GM18498 (cell line): Measurements from ENCODE around the gene GSG1.
"Not testable (repeated sequence)": the region's sequence is repeated elsewhere in the genome, so short reads cannot be mapped to it uniquely, and the experiment has no call there.

Experiments
- ATAC-seq: cut with Tn5 transposase; IDR thresholded peaks from one replicate; pipeline ENCODE4 v1.9.1; 2021; ENCODE audit warnings: mild to moderate bottlenecking, moderate library complexity; ENCODE audit not compliant: unreplicated experiment

GSG1 gene

DNA sequence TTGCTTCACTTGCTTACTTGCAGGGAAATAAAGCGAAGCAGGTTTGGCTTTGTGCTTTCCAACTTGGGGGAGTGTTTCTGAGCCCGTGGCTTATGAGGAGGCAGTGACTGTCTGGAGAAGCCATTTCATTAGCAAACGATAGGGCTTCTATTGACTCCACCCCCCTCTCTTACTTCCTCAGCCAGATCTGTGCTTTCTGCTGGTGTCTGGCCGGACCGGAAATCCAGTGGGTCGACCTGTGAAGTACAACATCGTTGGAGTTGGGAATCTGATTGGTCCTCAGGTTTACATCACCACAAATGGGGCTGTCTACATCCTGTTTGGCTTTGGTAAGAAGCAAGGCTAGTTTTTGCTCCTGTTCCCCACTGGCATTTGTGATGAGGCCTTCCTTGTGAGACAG lies 37.0 kb downstream of the GSG1 start:
- no peak for ATAC-seq

DNA sequence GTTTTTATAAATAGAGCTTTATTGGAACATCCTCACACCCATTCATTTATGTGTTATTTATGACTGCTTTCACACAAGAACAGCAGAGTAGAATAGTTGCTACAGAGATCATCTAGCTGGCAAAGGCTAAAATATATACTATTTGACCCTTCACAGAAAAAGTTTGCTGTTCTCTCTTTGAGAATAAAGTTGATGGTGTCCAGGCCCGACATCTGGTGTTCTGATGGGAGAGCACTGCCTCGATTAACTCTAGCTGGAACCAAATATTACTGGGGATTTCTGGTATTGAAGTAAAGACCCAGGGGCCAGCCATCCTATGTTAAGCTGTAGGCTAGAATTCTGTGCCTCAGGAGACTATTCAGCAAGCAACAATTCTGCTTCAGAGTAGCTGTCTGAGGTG lies 37.5 kb downstream of the GSG1 start:
- ATAC-seq = no peak

DNA sequence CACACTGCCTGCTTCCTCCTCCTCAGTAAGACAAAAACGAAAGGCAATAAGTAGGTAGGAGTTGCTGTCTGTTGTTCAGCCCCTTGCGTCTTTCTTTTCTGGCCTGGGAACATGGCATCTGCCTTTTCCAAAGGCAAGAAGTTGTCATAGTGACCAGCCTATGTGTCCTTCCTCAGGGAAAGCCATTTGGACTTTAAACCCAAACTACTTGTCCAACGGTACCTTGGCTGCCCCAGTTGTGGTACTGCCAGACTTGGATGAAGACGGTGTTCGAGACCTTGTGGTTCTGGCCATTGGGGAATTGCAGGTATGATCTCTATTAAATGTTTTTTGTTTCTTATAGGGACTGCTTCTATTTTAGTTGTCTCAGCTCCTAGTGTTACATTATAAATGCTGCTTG lies 40.8 kb downstream of the GSG1 start:
- no peak for ATAC-seq

DNA sequence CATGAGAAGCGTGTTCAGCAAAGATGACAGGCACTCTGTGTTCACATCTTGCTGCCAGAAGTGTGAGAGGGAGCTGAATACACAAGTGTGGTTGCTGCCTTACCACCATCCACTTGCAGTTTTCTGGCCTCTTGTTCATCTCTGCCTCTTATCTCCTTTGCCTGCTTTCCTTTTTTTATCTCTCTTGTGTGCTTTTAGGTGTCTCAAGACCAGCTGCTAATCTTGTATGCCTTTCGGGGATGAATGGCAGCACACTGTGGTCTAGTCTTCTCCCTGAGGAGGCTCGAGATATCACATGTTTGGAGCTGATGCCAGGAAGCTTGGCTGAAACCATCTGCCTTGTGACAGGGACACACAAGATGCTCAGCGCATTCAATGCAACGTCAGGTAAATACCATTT lies 42.1 kb downstream of the GSG1 start:
- no peak for ATAC-seq

DNA sequence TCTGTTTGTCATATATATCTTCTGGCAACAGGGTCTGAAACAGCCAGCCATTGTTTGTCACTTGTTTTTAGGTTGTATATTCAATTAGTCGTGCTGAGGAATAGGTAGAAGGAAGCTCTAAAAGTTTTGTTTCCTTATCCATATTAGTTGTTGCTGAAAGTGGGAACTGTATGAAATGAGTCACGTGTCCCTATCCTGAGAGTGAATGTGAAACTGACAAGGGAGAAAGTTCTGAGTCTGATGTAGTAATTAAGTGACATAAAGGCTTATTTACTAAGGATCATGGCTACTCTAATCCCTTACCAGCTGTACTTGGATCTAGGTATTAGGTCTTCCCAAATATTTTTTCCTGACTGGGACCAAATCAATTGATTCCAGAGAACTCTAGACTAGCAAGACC lies 42.9 kb downstream of the GSG1 start:
- ATAC-seq = no peak

DNA sequence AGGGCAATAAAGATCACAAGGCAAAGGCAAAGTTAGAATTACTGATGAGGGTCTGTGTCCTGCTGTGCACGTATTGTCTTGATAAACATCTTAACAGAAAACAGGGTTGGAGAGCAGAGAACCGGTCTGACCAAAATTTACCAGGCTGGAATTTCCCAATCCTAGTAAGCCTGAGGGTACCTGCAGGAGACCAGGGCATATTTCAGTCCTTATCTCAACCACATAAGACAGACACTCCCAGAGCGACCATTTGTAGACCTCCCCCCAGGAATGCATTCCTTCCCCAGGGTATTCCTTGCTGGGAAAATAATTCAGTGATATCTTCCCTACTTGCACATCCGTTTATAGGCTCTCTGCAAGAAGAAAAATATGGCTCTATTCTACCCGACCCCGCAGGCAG lies 49.9 kb downstream of the GSG1 start:
- ATAC-seq = not testable (repeated sequence)

DNA sequence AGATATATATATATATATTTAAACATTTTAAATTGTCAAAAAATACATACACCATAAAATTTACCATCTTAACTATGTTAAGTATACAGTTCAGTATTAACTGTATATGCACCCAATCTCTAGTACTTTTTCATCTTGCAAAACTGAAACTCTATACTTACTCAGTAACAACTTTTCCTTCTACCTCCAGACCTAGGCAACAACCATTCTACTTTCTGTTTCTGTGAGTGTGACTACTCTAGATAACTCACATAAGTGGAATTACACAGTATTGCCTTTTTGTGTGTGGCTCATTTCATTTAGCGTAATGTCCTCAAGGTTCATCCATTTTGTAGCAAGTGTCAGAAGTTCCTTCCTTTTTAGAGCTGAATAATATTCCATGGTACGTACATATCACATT lies 51.0 kb downstream of the GSG1 start:
- no peak for ATAC-seq

DNA sequence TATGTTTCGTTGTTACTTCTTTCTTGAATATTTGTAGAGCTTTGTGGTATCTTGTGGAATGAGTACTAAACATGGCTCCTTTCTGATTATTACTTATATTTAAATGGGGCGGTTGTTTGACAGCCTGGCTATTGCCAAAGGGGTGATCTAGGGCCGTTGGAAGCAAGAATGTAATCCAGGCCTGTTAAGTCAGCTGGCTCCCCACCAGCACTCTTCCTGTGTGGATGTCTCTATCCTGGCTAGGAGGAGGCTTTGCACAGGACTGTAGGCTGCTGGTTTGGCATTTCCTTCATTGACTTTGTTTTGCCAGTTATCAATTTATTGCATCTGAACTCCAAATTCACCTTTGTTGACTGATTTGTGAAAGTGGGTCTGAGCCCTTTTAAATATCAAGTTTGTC lies 53.7 kb downstream of the GSG1 start:
- ATAC-seq = no peak

DNA sequence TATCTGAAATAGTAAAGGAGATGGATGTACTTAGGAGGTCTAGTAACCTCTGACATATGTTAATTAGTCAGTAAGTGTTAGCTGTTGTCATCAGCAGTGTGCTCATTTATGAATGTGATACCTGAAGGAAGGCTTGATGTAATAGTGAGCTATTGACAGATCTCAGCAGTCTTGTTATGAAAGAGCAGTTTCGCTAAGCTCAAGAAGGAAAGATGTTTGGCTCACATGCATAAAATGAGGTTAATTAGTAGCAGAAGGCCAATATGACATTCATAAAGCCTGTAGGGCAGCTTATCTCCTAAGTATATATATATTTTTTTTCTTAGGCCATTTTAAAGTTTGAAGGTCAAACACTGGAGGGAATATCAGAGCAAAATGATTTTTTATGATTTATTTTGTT lies 56.5 kb downstream of the GSG1 start:
- ATAC-seq = no peak

DNA sequence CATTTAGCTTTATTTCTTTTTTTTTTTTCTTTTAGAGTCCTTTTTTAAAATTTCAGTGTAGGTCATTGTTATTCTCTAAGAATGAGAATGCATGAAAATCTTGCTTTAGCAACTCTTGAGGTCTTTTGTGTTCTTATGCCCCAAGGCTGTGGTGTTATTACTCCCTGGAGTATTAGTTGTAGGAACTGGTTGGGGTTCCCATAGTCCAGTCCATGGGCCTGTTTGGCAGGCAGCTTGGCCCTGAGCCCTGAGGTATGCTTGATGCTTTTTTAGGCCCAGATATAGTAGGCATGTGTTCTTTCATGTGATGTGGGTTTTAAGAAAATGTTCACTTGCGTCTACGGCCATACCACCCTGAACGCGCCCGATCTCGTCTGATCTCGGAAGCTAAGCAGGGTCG lies 57.7 kb downstream of the GSG1 start:
- ATAC-seq = no peak

DNA sequence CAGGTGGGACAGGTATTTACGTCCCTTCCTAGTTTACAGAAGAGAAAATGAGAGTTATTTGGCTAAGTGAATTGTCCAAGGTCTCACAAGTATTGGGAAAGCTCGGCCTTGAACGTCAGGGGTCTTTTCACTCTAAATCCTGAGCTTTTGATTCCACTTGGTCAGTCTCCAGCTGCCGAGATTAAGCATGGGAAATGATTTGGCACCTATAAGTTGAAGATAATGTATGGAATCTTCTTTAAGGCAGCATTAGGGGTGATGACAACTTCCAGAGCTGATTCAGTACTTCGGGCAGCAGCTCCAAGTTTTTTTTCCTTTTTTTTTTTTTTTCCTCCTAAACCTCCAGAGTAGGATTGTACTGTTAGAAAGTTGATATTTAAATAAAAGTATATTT lies 58.6 kb downstream of the GSG1 start:
- no peak for ATAC-seq

DNA sequence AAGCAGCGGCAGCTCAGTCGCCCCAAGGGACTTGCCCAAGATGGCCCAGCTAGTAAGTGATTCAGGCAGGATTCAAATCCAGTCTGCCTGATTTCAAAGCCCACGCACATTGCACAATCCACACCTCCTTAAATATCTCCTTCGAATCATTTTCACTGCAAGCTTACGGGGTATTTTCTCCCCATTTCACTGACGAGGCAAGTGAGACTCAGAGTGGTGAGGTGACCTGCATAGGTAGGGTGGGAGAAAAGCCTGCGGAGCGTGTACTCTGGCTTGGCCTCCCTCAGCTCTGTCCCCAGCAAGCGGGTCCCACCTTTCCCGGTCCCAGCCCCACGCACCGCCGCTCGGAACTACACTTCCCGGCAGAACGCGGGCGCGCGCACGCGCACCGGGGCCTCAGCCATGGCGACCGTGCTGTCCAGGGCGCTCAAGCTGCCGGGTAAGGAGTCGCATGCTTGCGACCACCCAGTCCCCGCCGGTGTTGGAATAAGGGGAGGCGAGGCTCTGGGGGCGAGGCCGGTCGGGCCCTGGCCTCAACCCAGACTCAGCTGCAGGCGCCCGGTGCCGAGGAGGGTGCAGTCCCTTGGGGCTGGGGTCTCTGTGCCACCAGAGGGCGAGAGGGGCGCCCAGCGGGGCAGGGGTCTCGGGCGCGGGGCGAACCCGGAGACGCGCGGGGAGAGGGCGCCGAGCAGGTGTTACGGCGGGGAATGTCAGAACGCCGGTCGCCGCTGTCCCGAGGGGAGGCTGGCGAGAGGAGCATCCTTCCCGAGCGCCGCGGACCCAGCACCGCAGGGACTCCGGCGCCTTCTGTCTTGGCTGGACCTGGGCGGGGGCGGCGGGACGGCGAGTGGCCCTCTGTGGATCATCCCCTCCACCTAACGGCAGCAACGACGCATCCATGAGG lies 59.2 kb downstream of the GSG1 start, which contains the start of gene FAM234B:
Gene FAM234B, plus strand, starts transcription at position 380 of the 904 bp plus-strand sequence. Its CDS starts 23 bp downstream, at position 403.
- peak; percentile 95 for ATAC-seq

DNA sequence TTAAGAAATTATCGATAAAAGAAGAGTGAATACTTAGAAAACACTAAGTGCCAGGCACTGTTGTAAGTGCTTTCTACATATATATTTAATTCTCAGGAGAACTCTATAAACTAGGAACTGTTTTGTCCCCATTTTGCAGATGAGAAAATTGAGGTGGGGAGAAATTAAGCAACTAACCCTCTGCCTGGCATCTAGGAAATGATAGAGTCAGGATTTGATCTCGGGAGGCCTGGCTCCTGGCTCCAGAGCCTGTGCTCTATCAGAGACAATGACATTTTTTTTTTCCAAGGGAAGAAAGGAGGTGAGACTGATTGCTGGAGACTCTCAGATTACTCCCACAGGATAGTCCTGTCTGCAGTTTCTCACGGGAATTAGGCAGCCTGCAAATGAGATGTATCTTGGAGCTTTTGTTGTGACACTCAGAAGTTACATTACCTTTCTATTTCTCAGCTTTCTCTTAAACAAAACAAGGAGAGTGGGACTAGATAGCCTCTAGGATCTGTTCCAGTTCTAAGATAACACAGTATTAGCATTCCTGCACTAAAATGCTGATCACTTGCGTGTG lies 60.7 kb downstream of the GSG1 start:
- no peak for ATAC-seq

DNA sequence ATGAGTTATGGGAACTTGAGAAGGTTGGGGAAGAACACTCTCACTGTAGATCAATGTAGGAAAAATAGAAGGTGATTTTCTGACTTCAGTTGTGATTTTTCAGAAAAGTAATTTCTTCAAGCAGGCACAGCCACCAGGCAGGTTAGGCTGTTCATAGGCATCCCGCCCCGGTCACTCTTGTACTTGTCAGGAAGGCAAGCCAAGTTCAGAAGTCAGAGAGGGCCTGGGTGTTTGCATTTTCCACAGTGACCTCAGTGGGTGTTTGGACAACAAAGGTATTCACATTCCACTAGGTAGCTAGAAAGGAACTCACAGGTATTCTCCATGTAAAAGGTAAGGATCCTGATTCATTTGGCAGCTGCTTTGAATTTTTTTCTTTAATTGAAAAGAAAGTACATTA lies 62.2 kb downstream of the GSG1 start:
- ATAC-seq = no peak

DNA sequence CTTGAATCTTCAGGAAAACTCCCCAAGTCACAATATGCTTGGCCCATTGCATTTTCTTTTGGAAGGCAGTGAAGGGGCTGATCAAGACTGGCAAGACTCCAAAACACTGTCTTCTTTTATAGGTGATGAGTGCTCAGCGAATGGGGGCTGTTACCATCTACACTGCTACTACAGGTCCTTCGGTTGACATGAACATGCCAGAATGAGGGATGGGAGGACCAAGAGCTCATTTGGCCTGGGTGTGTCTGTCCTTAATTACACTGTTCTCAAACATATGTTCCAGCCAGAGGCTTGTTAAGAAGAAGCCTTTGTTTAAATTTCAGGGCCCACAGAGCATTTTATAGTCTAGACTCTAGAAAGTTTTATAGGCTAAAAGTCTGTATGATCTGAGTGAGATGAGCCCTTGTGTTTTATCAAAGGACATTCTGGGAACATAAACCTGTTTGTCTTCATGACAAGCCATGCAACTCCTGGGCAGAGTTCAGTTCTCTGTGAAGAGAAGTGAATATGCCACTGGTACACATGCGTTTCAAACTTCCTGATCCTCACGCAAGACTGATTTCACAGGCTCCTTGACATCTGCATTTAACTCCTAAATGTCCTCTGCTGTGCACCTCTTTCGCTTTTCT lies 64.0 kb downstream of the GSG1 start:
- no peak for ATAC-seq

DNA sequence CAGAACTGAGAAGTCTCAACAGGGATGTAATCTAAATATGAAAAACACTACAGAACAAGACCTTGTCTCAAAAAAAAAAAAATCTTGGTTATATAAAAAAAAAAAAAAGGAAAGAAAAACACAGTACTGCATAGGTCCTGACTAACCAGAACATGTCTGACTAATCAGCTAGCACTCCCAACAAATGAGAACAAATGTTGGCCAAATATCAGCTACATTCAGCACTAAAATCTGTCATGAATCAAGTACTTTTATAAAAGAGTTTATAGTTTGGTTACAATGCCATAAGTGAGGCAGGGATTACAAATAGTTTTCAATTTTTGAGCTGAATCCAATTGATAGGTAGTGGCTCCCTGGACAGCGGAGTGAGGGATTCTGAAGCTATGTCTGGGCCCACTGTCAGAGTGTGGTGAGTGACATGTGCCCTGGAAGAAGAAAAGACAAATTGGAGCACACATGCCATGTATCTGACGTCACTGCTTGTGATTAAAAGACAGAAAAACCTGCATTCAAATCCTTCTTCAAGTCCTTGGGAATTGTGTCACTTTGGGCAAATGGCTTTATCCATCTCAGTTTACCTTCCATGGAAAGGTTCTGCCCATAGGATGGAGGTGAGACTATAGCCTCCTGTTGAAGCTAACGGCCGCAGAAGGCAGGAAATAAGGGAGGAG lies 64.8 kb downstream of the GSG1 start:
- no peak for ATAC-seq

DNA sequence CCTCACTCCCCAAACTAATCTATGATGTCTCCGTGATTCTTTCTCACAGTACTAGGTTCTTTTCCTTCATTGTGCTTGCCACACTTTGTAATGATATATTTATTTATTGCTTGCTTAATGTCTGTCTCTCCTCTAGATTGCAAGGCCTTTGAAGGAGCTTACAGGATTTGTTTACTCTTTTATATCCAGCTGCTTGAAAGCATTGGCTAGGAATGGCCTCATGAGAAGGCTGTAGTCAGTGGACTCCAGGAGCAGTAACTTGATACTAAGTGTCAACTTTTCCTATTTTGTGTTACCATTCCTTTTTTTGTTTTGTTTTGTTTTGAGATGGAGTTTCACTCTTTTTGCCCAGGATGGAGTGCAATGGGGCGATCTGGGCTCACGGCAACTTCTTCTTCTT lies 66.6 kb downstream of the GSG1 start:
- ATAC-seq = no peak

DNA sequence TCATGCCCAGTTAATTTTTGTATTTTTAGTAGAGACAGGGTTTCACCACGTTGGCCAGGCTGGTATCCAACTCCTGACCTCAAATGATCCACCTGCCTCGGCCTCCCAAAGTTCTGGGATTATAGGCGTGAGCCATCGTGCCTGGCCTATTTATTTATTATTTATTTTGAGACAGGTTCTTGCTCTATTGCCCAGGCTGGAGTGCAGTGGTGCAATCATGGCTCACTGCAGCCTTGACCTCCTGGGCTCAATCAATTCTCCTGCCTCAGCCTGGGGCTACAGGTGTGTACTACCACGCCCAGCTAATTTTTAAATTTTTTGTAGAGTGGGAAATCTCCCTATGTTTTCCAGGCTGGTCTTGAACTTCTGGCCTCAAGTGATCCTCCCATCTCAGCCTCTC lies 68.1 kb downstream of the GSG1 start:
- not testable (repeated sequence) for ATAC-seq
